Medulla oblongata (tissue), 1 donor: ENCODE data around the gene ROGDI.

Source experiments
- DNase-seq: peaks from one replicate; pipeline ENCODE4 v3.0.0-alpha.2; 2015; ENCODE audit errors: extremely low spot score

ROGDI gene, protein sequence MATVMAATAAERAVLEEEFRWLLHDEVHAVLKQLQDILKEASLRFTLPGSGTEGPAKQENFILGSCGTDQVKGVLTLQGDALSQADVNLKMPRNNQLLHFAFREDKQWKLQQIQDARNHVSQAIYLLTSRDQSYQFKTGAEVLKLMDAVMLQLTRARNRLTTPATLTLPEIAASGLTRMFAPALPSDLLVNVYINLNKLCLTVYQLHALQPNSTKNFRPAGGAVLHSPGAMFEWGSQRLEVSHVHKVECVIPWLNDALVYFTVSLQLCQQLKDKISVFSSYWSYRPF

GRCh38 chr16:4801962-4802658 is at the start of gene ROGDI:
TSS of gene ROGDI (minus strand) at chr16:4802633. CDS start at chr16:4802571, 62 bp downstream.
- DNase-seq, result peak; percentile 51

GRCh38 chr16:4850211-4850610 is 47.8 kb upstream of the ROGDI start:
- no peak for DNase-seq

DNA sequence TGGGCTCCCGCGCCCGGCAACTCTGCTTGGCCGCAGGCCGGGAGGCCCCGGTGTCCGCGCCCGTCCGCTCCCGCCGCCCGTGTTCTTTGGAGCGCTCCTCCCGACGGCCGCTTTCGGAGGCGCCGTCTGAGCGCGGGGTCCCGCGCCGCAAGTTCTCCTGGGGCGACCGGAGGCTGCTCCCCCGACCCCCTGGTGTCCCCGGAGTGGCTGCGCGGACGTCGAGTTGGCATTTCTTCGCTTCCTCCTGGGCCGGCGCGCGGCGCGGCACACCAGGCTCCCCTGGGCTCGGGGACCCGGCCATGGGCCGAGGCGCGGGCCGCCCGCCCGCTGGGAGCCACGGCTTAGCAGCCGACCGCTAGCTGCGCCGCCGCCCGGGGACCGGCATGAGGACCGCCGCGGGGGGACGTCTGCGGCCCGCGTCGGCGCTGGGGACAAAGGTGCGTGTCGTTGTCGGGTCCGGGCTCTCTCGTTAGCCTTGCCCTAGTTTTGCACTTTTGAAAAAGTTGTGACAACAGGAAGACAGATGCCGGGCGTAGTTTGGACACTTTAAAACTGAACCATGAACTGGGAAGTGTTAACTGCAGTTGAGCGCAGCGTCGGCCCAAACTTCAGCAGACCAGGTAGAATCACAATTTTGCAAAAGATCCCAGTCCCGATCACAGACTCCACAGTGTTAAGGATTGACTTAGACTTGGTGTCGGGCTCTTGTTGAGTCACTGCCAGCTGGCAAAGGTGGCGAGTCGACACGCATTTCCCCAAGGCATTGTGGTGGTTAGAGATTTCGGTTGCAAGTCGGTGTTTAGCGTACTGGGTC is 45.5 kb upstream of the ROGDI start:
- peak; percentile 33 for DNase-seq

GRCh38 chr16:4846901-4847773 is 44.7 kb upstream of the ROGDI start, which contains the start of the genes GLYR1 and UBN1:
TSS of gene GLYR1 (minus strand) at chr16:4847288. CDS start at chr16:4847265, 23 bp downstream.
TSS of gene UBN1 (plus strand) at chr16:4847481. CDS start at chr16:4852918, 5,437 bp downstream.
- DNase-seq, result peak; percentile 97

DNA sequence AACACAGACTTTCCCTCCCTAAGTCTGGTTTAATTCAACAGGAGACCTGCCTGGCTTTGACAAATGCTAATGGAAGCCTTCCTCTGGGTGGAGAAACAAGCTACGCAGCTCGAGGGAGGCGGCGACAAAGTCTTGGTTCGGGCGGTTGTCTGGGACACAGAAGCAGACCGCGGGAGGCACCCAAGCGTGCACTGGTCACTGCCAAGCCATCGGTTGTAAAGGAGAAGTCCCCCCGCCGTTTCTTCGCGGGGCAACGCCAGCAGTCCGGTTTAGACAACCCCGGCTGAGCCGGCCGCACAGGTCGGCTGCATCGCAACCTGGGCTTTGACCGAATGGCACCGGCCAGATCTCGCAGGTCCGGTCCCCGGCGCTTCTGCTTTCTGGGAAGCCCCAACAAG is 44.1 kb upstream of the ROGDI start:
- DNase-seq, result peak; percentile 64

DNA sequence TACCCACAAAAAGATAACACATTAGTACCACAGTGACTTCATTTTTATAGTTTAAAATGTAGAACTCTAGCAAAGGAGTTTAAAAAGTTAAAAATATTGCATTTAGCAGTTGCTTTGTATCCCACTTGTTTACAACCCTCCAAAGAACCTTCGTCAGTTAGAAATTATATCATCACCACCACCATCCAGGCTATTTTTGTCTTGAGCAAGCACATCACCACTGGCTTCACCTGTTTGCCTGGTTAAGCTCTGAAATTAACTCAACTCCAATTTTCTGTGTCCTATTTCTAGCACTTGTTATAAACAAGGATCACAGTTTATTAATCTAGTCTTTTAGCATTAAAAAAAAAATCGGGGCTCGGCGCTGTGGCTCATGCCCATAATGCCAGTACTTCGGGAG is 38.6 kb upstream of the ROGDI start:
- no peak for DNase-seq

- DNase-seq, result no peak
Observed at GRCh38 chr16:4839942-4840341, 37.5 kb upstream of the ROGDI start.

GRCh38 chr16:4837733-4838501 is 35.5 kb upstream of the ROGDI start:
- no peak for DNase-seq

DNA sequence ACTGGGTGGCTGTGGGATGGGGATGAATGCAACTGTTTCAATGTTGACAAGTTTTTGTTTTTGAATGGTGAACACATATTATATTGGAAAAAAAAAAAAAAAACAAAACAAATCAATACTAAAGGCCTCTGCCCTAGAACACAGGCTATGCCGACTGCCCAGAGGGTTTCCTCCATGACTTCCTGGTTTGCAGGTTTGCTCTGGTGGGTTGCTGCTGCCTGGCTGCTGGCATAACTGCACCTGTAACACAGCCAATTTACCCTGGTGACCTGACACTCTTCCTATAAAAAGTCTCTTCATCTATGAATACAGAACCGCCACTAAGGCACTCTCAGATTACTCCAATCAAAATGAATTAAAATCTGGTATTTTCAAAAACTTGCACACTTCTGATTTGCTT is 34.3 kb upstream of the ROGDI start:
- DNase-seq, result no peak

- no peak for DNase-seq
Observed at GRCh38 chr16:4833584-4833983, 31.2 kb upstream of the ROGDI start.

DNA sequence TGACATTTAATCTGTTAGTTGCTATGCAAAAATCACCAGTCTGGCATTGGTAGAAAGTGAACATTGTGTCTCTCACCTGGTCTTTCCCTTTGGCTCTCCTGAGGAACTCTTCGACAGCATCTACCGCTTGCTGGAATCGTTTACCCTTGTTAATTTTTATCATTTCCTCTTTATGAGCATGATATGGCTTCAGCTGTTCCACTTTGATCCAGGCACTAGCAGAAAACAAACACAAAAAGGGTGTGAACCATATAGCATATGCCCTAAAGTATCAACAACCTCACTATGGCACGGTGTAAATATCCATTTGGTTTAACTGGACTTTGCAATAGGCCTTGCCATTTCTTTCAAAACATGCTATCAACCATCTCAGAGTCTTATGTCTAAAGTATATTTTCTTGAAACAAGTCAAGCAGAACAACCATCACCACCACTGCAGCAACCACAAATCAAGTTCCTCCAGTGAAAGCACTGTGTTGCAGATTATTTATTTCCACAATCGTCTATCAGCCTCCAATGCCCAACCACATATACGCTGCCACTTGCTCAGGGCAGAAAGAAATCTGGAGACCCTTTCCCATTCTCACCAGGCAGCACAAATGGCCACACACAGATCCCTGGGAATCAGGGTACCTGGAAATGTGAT is 30.4 kb upstream of the ROGDI start:
- no peak for DNase-seq

DNA sequence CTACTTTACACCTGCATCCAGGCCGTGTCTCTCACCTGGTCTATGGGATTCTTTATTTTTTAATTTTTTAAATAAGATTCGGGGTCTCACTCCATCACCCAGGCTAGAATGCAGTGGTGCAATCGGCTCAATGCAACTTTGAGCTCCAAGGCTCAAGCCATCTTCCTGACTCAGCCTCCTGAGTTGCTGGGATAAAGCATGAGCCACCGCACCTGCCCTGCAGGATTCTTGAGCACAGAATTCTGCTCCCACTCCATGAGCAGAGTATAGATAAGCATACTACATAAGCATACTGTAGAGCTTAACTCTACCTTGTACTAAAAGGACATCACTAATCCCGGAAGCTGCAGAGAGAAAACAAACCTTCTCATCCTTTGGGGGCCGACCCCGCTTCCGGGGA is 29.2 kb upstream of the ROGDI start:
- DNase-seq, result no peak

- DNase-seq, result no peak
Observed at GRCh38 chr16:4830408-4830807, 28.0 kb upstream of the ROGDI start.

DNA sequence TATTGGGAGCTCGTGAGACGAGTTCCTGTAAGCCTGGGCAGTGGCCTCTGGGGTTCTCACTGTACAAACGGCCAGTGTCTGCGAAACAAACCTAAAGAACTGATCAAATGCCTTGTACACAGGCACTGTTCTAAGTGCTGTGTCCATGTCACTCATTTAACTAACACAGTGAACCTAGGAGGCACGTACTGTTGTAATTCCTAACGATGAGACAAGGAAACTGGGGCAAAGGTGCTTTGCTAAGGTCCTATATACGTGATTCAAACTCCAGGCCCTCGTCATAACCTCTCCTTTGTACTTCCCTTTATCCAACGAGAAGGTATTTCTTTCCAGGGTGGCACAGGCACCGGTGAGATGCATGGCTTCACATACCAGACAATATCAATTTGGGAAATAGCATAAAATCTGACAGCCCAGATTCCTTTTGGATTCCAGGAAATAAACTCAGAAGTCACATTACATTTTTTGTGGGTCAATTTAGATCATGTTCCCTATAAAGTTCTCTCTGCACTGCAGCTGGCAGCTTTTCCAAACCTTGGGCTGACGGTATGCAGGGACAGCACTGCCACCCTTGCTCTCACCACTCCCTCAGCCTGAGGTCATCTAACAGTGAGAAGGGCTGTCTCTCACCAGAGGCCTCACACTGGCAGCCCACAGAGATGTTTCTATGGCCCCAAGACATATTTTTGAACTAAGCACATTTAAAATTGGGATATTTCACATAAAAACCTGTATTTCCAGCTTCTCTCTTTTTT is 26.3 kb upstream of the ROGDI start:
- no peak for DNase-seq

- no peak for DNase-seq
Observed at GRCh38 chr16:4826980-4827379, 24.5 kb upstream of the ROGDI start.

DNA sequence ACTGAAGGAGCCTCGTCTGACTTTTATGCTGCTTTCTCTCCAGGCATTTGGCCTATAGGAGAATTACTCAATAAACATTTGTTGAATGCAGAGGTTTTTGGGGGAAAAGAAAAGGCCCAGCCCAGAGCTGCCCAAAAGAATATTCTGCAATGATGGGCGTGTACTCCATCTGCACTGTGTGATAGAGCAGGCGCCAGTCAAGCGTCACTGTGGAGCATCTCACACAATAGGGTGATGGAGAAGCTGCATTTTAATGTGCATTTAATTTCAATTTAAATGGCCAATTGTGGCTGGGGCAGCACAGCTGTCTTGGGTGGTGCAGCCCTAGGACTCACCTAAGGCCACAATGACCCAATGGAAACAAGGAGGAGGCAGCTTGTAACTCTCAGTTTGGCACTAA is 24.1 kb upstream of the ROGDI start:
- no peak for DNase-seq

DNA sequence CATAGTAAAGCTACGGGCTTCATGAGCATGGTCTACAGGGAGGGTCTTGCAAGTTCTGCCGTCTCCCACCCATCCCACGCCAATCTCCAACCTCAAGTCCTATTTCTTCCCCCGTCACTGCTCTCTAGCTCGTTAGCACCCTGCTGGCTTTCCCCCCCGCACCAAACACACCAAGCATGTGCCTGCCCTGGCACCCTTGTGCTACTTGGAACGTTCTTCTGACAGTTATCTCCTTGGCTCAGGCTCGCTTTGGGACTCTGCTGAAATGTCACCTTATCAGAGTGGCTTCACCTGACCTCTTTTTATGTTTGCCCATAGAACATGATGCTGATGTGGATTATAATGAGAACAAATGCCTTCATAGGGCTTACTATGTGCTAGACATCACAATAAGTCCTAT is 22.8 kb upstream of the ROGDI start:
- DNase-seq, result no peak

DNA sequence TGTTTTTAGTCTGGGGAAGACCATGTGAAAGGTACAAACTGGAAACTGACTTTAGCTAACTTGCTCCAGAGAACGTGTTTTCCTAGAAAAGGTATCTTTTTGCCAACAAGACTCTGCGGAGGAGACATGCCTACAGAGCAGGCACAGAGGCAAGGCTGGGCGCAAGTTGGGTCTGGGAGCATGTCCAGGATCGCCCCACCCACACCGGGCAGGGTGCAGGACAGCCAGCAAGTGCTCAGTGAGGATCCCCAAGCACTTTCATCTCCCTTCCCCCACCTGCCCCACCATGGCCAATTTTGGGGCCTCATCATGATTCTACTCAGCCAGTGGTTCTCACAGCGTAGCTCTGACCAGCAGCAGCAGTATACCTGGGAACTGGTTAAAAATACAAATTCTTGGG is 18.2 kb upstream of the ROGDI start:
- no peak for DNase-seq

DNA sequence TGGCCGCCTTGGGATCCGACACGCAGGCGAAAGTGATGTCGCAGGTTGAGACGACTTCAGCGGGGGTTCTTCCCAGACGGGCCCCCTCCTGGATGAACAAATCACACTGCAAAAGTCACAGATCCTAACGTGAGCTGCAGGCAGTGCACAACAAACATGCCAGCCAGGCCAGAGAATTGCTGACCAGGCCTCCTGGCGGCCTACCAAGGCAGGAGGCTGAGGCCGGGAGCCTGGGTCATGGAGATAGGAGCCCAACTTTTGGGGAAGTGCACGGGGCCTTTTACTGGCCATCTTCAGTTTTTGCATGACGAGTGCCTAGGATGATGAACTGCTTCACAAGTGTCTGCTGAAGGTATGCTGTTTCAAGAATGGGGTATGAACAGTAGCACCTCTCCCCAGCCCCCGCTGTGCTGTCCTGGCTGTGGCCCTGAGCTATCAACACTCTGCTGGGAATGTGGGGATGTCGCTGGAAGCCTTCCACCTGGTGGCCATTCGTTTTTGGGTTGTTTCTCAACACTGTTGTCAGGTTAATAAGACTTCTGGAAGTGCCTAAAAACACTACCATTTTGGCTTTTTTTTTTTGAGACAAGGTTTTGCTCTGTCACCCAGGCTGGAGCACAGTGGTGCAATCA is 12.2 kb upstream of the ROGDI start:
- DNase-seq, result no peak
